Endothelial cell of umbilical vein (primary cell): ENCODE data around the gene PNLDC1. TPM values are rescaled to one million over a fixed set of nuclear protein-coding genes. Genes with fewer than 3 reads are reported as not detected.

Experiments
- BruUV-seq: library from RNA; stranded (reverse); fragments of 400-500 nt; replicated peaks from 2 replicates; lab custom pipeline; 2021; lab: Mats Ljungman, UMichigan
- CTCF ChIA-PET: fragments of 300-600, 350-600 bp; sonication (Branson Sonifier 250); formaldehyde crosslinking; loops from one replicate; lab custom pipeline; 2021; ENCODE audit warnings: antibody characterized with exemption, inconsistent platforms; lab: Charles Lee
- POLR2A ChIA-PET: fragments of 300-600, 350-600 bp; sonication (Branson Sonifier 250); formaldehyde crosslinking; loops from one replicate; lab custom pipeline; 2021; ENCODE audit warnings: antibody characterized with exemption, inconsistent platforms; lab: Charles Lee
- DNase-seq: peaks from one replicate; pipeline ENCODE4 v3.0.0-alpha.2; 2011; ENCODE audit warnings: low read depth, low spot score
- FAIRE-seq: peaks from 2 replicates; lab custom pipeline; 2011; peaks lifted over from hg19 to GRCh38; lab: Jason Lieb, UNC
- H2AFZ ChIP-seq: 2 replicates; pipeline ENCODE4 v1.6.0; 2012; ENCODE audit warnings: low read depth, low read length, control low read depth, inconsistent platforms
- H3K27ac ChIP-seq: 2 replicates; pipeline ENCODE4 v1.5.1; 2011; ENCODE audit warnings: low read depth, mild to moderate bottlenecking, control low read depth, low read length, moderate library complexity; ENCODE audit not compliant: insufficient read depth
- H3K27me3 ChIP-seq, 2 experiments: 2 replicates each; pipeline versions ENCODE4 v1.6.0 to v1.6.1; 2011; ENCODE audit warnings: low read length in 2 of 2, mixed read lengths in 1 of 2; ENCODE audit not compliant: control insufficient read depth in 2 of 2, insufficient read depth in 2 of 2
- H3K36me3 ChIP-seq, 2 experiments: 2 replicates in 1 of 2; 3 replicates in 1 of 2; pipeline ENCODE4 v1.5.1; 2011; ENCODE audit warnings: low read length in 2 of 2, mild to moderate bottlenecking in 1 of 2, moderate library complexity in 1 of 2; ENCODE audit not compliant: control insufficient read depth in 2 of 2, insufficient read depth in 2 of 2; ENCODE audit errors: extremely low read depth in 1 of 2
- H3K4me1 ChIP-seq: 3 replicates; pipeline ENCODE4 v1.5.1; 2011; ENCODE audit warnings: mild to moderate bottlenecking, low read length; ENCODE audit not compliant: control insufficient read depth, insufficient read depth; ENCODE audit errors: extremely low read depth
- H3K4me2 ChIP-seq: 2 replicates; pipeline ENCODE4 v1.6.1; 2011; ENCODE audit warnings: low read length, control low read depth, mixed read lengths; ENCODE audit not compliant: insufficient read depth
- H3K4me3 ChIP-seq, 3 experiments: fragments of 200-600 bp in 1 of 3; sonication (generic), shearing (Covaris generic) in 1 of 3; replicated peaks in 1 of 3; 2 replicates each; pipeline ENCODE4 v1.5.1; 2011 to 2016; ENCODE audit warnings: control low read depth in 3 of 3, low read length in 3 of 3, mild to moderate bottlenecking in 2 of 3, inconsistent platforms in 1 of 3, low read depth in 1 of 3, moderate library complexity in 1 of 3; ENCODE audit not compliant: insufficient read depth in 1 of 3
- H3K79me2 ChIP-seq: 2 replicates; pipeline ENCODE4 v1.6.0; 2012; ENCODE audit warnings: low read length, inconsistent platforms; ENCODE audit not compliant: control insufficient read depth, insufficient read depth
- H3K9ac ChIP-seq: replicated peaks from 2 replicates; pipeline ENCODE3; 2011; ENCODE audit warnings: low read length, control low read depth; ENCODE audit not compliant: insufficient read depth; ENCODE audit errors: extremely low read depth
- H3K9me1 ChIP-seq: replicated peaks from 3 replicates; pipeline ENCODE4 v1.6.0; 2011; ENCODE audit warnings: mild to moderate bottlenecking, low read length; ENCODE audit not compliant: control insufficient read depth, insufficient read depth; ENCODE audit errors: extremely low read depth
- H3K9me3 ChIP-seq: replicated peaks from 2 replicates; pipeline ENCODE4 v1.5.1; 2012; ENCODE audit warnings: low read length, inconsistent platforms; ENCODE audit not compliant: control insufficient read depth, insufficient read depth
- H4K20me1 ChIP-seq: replicated peaks from 2 replicates; pipeline ENCODE3; 2011; ENCODE audit warnings: mild to moderate bottlenecking, low read length; ENCODE audit not compliant: control insufficient read depth, insufficient read depth; ENCODE audit errors: extremely low read depth
- EZH2 ChIP-seq: IDR thresholded peaks from 2 replicates; pipeline ENCODE4 v1.6.1; 2012; ENCODE audit warnings: borderline replicate concordance, low read depth, mild to moderate bottlenecking, moderate library complexity, low read length, inconsistent platforms; ENCODE audit not compliant: severe bottlenecking
- FOS ChIP-seq: IDR thresholded peaks from 2 replicates; pipeline ENCODE4 v1.6.1; 2011; ENCODE audit warnings: mild to moderate bottlenecking, low read length, moderate library complexity, borderline replicate concordance; ENCODE audit not compliant: insufficient read depth
- GATA2 ChIP-seq: IDR thresholded peaks from 2 replicates; pipeline ENCODE4 v1.7.0; 2011; ENCODE audit warnings: low read depth, mild to moderate bottlenecking, moderate library complexity, mixed read lengths, low read length; ENCODE audit not compliant: insufficient read length, insufficient read depth
- MAX ChIP-seq: IDR thresholded peaks from 2 replicates; pipeline ENCODE4 v1.6.1; 2011; ENCODE audit not compliant: insufficient read depth, insufficient read length
- MYC ChIP-seq: IDR thresholded peaks from one replicate; pipeline ENCODE4 v1.6.1; 2011; ENCODE audit warnings: mild to moderate bottlenecking, low read depth, low read length
- POLR2A ChIP-seq: IDR thresholded peaks from 2 replicates; pipeline ENCODE4 v1.6.1; 2012; ENCODE audit warnings: low read depth, mild to moderate bottlenecking, control low read depth, low read length
- dilution Hi-C: fragments of 300-500 bp; cut with MboI; formaldehyde crosslinking; loops from one replicate; pipeline ENCODE4 v1.15.0; 2019; ENCODE audit warnings: low sequenced_read_pairs; ENCODE audit not compliant: extremely low pct_ligation_motif_present
- intact Hi-C: fragments of 100-400 bp; cut with micrococcal nuclease; formaldehyde crosslinking; loops from one replicate; pipeline ENCODE4 v1.10.0; 2022
- polyA plus RNA-seq, 4 experiments: library from polyadenylated mRNA; depleted of rRNA in 3 of 4; stranded (reverse) in 3 of 4; unstranded in 1 of 4; fragments of >200 nt; gene quantifications; 2 replicates each; pipeline versions ENCODE4 v1.2.1 to v1.2.3, GENCODE V29; 2011 to 2012; ENCODE audit warnings: missing spikeins in 1 of 4
- total RNA-seq: library from RNA; stranded (reverse); gene quantifications from 2 replicates; pipeline ENCODE4 v1.2.3, GENCODE V29; 2021
- TF ChIP-seq, protein P1 (sequence below), 2 donors: IDR thresholded peaks; 1 replicate in 1 of 2; 2 replicates in 1 of 2; pipeline ENCODE4 v1.5.1; 2011; ENCODE audit warnings: low read length in 2 of 2, mild to moderate bottlenecking in 2 of 2, moderate library complexity in 2 of 2, control low read depth in 1 of 2, inconsistent platforms in 1 of 2, low read depth in 1 of 2; ENCODE audit not compliant: insufficient read depth in 1 of 2; ENCODE audit errors: extremely low read depth in 1 of 2

Gene PNLDC1
- total and polyA plus RNA-seq, 2 donors (not counting 3 experiments of a cell fraction or from before 2014, with no cell fraction given): not detected

DNA sequence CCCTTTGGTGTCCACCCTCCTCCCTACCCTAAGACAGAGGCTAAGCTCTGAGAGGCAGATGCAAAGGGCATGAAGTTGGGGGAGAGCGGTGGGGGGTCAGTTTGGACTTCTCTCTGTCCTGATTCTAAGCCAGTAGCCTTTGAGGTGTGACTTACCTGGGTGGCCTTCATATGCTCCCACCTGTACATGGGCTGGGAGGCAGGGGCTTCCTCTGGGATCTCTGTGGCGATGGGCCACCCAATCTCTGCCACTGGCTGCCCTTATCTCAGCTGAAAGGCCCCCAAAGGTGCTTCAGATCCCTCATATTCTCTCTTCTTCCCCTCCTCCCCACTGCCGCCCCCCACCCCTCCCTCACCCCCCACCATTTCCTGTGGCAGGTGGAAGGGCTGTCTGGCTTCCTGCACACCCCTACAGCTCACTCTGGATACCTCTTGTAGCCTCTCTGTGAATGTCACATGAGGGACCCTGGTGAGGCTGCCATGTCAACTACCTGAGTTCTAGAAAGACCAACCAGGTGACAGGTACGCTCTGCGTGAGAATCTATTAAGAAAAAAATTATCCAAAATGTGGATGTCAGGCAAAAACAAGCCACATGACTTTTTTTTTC, 34.0 kb downstream of the PNLDC1 start:
- BruUV-seq: no TSS peak
- FAIRE-seq: no peak
- Histone ChIP-seq H3K27ac (no peak overlapping the region), H2AFZ (no peak overlapping the region), H3K9ac (no peak overlapping the region), H3K4me2 (no peak overlapping the region), H3K79me2 (no peaks in the 10 kb centered on the region), H3K36me3 (no peaks in the 10 kb centered on the region), H3K9me3 (no peaks in the 10 kb centered on the region), H4K20me1 (no peaks in the 10 kb centered on the region), H3K27me3 (no peaks in the 10 kb centered on the region), H3K9me1 (no peaks in the 10 kb centered on the region), H3K4me3 (no peak overlapping the region), H3K4me1 (peaks cover 5% of the 10 kb centered on the region)
- TF ChIP-seq GATA2 (no peak), MAX (no peak), FOS (no peak), EZH2 (no peak), POLR2A (no peak), MYC (no peak)
- TF ChIP-seq, protein P1, sequence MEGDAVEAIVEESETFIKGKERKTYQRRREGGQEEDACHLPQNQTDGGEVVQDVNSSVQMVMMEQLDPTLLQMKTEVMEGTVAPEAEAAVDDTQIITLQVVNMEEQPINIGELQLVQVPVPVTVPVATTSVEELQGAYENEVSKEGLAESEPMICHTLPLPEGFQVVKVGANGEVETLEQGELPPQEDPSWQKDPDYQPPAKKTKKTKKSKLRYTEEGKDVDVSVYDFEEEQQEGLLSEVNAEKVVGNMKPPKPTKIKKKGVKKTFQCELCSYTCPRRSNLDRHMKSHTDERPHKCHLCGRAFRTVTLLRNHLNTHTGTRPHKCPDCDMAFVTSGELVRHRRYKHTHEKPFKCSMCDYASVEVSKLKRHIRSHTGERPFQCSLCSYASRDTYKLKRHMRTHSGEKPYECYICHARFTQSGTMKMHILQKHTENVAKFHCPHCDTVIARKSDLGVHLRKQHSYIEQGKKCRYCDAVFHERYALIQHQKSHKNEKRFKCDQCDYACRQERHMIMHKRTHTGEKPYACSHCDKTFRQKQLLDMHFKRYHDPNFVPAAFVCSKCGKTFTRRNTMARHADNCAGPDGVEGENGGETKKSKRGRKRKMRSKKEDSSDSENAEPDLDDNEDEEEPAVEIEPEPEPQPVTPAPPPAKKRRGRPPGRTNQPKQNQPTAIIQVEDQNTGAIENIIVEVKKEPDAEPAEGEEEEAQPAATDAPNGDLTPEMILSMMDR (IDR thresholded peaks at IDR 0.05; ENCODE audit: extremely low read depth in 1 of 2, insufficient read depth in 1 of 2, low read depth in 1 of 2, low read length in 2 of 2): no peak
- CTCF ChIA-PET: no interaction called here
- dilution Hi-C loops (no loop called here), intact Hi-C loops (no loop called here)
- POLR2A ChIA-PET: interaction anchor here (0.6 kb wide), 1 partner anchor 651 kb away, joined by 7 read pairs; no protein-coding TSS in a partner anchor
- DNase-seq: no peak
